ENCODE measurements around the gene ADAM19. TPM values are rescaled to one million over a fixed set of nuclear protein-coding genes. Genes with fewer than 3 reads are reported as not detected.

Gene ADAM19
- total RNA-seq, 2 donors from 2014 or later = 1.3 to 1.6 TPM

GRCh38 chr5:157613385-157614245, 38.0 kb upstream of the ADAM19 start:
- Histone ChIP-seq H3K4me3 (no peak overlapping the region), H3K4me1 (no peaks in the 10 kb centered on the region), H3K27ac (no peak overlapping the region), H3K27me3 (no peaks in the 10 kb centered on the region), H3K9me3 (no peaks in the 10 kb centered on the region), H3K36me3 (replicated peaks in 1 of 2; ENCODE audit: insufficient read depth in 1 of 2, low read depth in 2 of 2) (no peaks in the 10 kb centered on the region)
- ATAC-seq (no peak), DNase-seq (peak in 1 of 4 donors; percentile 13)
- intact Hi-C loops (cut with DNase I) = no loop called here
- TF ChIP-seq, protein P1, sequence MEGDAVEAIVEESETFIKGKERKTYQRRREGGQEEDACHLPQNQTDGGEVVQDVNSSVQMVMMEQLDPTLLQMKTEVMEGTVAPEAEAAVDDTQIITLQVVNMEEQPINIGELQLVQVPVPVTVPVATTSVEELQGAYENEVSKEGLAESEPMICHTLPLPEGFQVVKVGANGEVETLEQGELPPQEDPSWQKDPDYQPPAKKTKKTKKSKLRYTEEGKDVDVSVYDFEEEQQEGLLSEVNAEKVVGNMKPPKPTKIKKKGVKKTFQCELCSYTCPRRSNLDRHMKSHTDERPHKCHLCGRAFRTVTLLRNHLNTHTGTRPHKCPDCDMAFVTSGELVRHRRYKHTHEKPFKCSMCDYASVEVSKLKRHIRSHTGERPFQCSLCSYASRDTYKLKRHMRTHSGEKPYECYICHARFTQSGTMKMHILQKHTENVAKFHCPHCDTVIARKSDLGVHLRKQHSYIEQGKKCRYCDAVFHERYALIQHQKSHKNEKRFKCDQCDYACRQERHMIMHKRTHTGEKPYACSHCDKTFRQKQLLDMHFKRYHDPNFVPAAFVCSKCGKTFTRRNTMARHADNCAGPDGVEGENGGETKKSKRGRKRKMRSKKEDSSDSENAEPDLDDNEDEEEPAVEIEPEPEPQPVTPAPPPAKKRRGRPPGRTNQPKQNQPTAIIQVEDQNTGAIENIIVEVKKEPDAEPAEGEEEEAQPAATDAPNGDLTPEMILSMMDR (IDR thresholded peaks at IDR 0.05) = no peak
- no peak for TF ChIP-seq POLR2A (IDR thresholded peaks at IDR 0.05)
- WGBS, 2 donors = 69 to 79% methylated on average over 8 to 11 of the region's 11 CpGs

GRCh38 chr5:157612581-157612980, 37.0 kb upstream of the ADAM19 start:
- Histone ChIP-seq H3K36me3 (replicated peaks in 1 of 2; ENCODE audit: insufficient read depth in 1 of 2, low read depth in 2 of 2) (no peaks in the 10 kb centered on the region), H3K27me3 (no peaks in the 10 kb centered on the region), H3K4me3 (no peak overlapping the region), H3K27ac (no peak overlapping the region), H3K9me3 (no peaks in the 10 kb centered on the region), H3K4me1 (no peaks in the 10 kb centered on the region)
- DNase-seq (no peak), ATAC-seq (no peak)
- TF ChIP-seq, protein P1 (IDR thresholded peaks at IDR 0.05) = no peak
- no peak for TF ChIP-seq POLR2A (IDR thresholded peaks at IDR 0.05)
- intact Hi-C loops (cut with DNase I) = no loop called here
- WGBS, 2 donors = 85 to 91% methylated on average over 5 of the region's 5 CpGs

DNA sequence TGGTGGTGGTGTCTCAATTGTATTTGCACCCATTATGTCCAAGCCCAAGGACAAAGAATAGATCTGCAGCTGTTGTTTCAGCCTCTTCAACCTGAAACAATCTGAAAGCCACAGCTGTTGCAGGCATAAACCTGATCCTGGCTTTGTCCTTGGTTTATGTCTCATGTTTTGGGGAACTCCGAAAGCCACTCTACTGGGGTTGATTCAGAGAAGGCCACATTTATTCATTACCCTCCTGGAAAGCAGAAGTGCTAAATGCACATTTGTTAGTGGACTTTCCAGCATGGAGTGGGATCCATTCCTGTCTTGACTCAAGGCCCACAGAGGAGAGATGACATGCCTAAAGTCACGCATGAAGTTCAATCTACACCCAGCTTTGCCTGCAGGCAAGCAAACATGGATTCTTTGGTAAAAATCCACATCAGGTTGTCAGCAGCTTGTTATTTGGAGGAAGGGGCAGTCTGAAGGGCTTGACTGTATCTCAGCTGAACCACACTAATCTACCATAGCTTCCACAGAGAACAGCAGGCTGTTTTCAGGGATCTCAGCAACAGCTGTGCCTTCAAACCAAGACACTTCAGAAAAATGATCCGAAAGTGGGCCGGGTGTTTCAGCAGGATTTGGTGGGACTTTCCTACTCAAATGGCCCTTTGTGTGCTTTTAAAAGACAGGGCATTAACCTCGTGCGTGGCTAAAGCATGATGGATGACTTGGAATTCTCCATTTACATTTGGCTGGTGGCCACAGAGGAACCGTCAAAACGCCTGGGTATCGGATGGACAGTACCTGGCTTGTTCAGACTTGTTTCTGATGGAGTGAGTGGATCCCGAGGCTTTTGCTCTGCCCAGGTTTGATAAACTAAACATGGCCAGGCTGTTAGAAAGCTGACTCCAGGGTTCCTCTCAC, 36.2 kb upstream of the ADAM19 start:
- ATAC-seq (no peak), DNase-seq (no peak)
- no peaks in the 10 kb centered on the region for H3K9me3 ChIP-seq
- H3K4me1 ChIP-seq = no peaks in the 10 kb centered on the region
- H3K4me3 ChIP-seq = no peak overlapping the region
- 49 to 67% methylated on average over 9 to 10 of the region's 10 CpGs for WGBS, 2 donors
- TF ChIP-seq POLR2A (IDR thresholded peaks at IDR 0.05) = no peak
- TF ChIP-seq, protein P1 (IDR thresholded peaks at IDR 0.05) = no peak
- H3K36me3 ChIP-seq (replicated peaks in 1 of 2; ENCODE audit: insufficient read depth in 1 of 2, low read depth in 2 of 2) = no peaks in the 10 kb centered on the region
- no peaks in the 10 kb centered on the region for H3K27me3 ChIP-seq
- intact Hi-C loops (cut with DNase I) = no loop called here
- H3K27ac ChIP-seq = no peak overlapping the region

GRCh38 chr5:157610990-157611389, 35.4 kb upstream of the ADAM19 start:
- Histone ChIP-seq H3K4me3 (no peak overlapping the region), H3K36me3 (replicated peaks in 1 of 2; ENCODE audit: insufficient read depth in 1 of 2, low read depth in 2 of 2) (no peaks in the 10 kb centered on the region), H3K4me1 (no peaks in the 10 kb centered on the region), H3K27ac (no peak overlapping the region), H3K27me3 (no peaks in the 10 kb centered on the region), H3K9me3 (no peaks in the 10 kb centered on the region)
- WGBS, 2 donors = 75% methylated on average over 5 of the region's 5 CpGs
- TF ChIP-seq, protein P1 (IDR thresholded peaks at IDR 0.05) = no peak
- no peak for TF ChIP-seq POLR2A (IDR thresholded peaks at IDR 0.05)
- ATAC-seq (no peak), DNase-seq (no peak)
- intact Hi-C loops (cut with DNase I) = no loop called here

All from body of pancreas (tissue), 4 donors.